C4-2B (cell line): ENCODE results near the gene PPME1.

Source experiments
- H3K27ac ChIP-seq: fragments of 450-650 bp; 2 replicates; pipeline ENCODE4 v1.5.1; 2017
- CTCF ChIP-seq: fragments of 450-650 bp; conservative IDR thresholded peaks from 2 replicates; pipeline ENCODE4 v1.5.1; 2017; ENCODE audit warnings: mild to moderate bottlenecking
- ZFX ChIP-seq: fragments of 450-650 bp; IDR thresholded peaks from 2 replicates; pipeline ENCODE4 v1.6.1; 2017

Gene PPME1

DNA sequence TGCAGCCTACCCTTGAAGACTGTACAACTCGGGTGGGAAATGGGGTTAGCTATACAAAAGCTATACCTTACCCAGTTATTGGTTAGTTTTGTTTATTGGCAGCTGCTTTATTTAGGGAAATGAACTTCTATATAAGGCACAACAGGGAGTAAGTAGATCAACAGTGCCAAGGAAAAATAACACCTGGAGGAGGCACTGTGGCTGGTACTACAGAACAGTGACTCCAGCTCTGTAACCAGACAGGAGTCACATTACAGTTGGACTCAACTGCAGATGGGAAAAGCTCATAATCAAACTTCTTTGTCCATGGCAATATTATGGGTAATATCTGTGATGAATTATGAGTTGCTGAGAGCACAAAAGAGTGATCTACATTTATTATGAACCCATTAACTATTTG lies 126.4 kb downstream of the PPME1 start:
- H3K27ac ChIP-seq: no peak overlapping the region
- TF ChIP-seq CTCF (no peak), ZFX (no peak)

GRCh38 chr11:74299015-74299414 lies 127.9 kb downstream of the PPME1 start:
- no peak overlapping the region for H3K27ac ChIP-seq
- TF ChIP-seq ZFX (no peak), CTCF (no peak)
